HG02884 (cell line): ENCODE data around the gene GZMM.
A peak's percentile ranks its signal among the peaks of the same experiment; 100 is the strongest.

Experiments
- ATAC-seq: cut with Tn5 transposase; IDR thresholded peaks from one replicate; pipeline ENCODE4 v1.9.1; 2021; ENCODE audit warnings: mild to moderate bottlenecking, moderate library complexity; ENCODE audit not compliant: unreplicated experiment

Gene GZMM

GRCh38 chr19:543910-544608 lies at the start of gene GZMM:
TSS of gene GZMM (plus strand) at chr19:544053. CDS start at chr19:544072, 19 bp downstream.
- ATAC-seq = no peak

DNA sequence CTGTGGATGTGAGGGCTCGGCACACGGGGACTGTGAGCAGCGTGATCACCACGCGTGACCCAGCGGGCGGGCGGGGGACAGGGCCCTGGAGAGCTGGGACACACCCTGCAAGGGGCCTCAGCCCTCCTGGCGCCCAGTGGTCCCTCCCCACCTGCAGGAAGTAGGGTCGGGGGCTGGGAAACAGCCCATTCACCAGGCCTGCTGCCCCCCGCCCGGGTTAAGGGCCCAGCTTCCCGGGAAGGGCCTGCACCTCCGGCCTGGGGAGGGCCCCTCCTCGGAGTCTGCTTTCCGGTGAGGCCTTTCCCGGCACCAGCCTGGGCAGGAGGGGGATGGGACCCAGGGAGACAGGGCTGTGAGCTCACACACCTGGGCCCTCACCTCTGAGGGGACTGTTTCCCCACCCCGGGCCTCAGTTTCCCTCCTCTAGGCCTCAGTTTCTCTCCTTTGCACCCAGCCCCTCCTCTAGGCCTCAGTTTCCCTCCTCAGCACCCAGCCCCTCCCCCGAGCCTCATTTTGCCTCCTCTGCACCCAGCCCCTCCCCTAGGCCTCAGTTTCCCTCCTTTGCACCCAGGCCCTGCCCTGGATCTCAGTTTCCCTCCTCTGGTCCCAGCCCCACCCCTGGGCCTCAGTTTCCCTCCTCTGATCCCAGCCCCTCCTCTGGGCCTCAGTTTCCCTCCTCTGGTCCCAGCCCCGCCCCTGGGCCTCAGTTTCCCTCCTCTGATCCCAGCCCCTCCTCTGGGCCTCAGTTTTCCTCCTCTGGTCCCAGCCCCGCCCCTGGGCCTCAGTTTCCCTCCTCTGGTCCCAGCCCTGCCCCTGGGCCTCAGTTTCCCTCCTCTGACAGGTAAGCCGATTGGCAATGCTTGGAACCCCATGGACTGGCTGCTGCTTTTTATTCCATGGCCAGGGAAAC lies 49.4 kb upstream of the GZMM start:
- no peak for ATAC-seq

DNA sequence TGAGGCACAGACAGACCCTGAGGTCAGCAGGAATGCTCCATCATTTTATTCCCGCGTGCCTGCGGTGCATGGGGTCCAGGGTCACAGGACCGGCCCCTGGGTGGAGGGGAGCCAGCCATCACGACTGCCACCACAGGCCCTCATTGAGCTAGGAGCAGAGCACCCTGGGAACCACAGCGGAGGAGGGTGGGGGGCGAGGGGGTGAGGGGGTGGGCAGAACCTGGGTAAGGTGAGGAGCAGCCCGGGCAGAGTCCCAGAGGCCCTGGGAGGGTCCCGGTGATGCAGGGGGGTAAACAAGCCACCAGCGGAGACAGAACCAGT lies 48.8 kb upstream of the GZMM start:
- no peak for ATAC-seq

- no peak for ATAC-seq
Measured at GRCh38 chr19:495402-496111, 48.3 kb upstream of the GZMM start.

GRCh38 chr19:496112-496665 lies 47.7 kb upstream of the GZMM start, which contains the start of gene MADCAM1:
TSS of gene MADCAM1 (plus strand) at chr19:496486. CDS start at chr19:496500, 14 bp downstream.
- no peak for ATAC-seq

DNA sequence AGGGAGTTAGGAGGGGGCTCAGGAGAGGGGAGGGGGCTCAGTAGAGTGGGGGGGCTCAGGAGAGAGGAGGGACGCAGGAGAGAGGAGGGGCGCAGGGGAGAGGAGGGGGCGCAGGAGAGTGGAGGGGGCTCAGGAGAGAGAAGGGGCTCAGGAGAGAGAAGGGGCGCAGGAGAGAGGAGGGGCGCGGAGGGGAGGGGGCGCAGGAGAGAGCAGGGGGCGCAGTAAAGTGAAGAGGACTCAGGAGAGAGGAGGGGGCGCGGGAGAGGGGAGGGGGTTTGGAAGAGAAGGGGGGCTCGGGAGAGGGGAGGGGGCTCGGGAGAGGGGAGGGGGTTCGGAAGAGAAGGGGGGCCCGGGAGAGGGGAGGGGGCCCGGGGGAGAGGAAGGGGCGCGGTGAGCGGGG lies 46.9 kb upstream of the GZMM start:
- ATAC-seq = no peak

DNA sequence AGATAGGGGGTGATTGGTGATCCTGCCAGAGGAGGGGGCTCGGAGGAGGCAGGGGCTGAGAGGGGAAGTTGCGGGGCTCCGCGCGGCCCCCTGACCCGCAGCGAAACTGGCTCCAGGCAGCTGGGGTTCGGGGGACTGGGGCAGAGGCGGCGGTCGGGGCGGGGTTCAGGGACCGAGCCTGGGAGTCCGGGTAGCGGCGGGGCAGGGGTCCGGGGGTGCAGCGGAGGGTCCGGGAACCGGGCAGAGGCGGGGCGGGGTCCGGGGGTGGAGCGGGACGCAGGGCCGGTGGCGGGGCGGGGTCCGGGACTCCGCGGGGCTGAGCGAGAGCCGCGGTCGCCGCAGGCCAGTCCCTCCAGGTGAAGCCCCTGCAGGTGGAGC lies 46.4 kb upstream of the GZMM start:
- ATAC-seq = no peak

DNA sequence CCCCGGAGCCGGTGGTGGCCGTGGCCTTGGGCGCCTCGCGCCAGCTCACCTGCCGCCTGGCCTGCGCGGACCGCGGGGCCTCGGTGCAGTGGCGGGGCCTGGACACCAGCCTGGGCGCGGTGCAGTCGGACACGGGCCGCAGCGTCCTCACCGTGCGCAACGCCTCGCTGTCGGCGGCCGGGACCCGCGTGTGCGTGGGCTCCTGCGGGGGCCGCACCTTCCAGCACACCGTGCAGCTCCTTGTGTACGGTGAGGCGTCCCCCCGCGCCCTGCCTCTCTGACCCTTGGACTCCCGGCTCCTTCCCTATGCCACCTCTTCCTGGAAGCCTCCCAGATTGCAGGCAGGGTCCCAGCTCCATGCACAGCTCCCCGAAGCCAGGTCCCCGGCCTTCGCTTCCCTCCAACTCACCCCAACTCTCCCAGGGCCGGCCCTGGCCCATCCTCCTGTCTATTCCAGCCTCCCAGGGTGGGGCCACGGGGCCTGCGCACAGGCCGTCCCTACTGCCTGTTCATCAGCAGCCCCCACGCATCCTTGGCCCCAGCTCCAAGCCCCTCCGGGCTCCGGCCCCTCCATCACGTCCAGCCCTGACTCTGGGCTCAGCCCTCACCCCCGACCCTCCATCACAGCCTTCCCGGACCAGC lies 45.9 kb upstream of the GZMM start:
- ATAC-seq = no peak

GRCh38 chr19:498511-498891 lies 45.4 kb upstream of the GZMM start:
- ATAC-seq = no peak

- no peak for ATAC-seq
Measured at GRCh38 chr19:498977-499623, 44.8 kb upstream of the GZMM start.

- no peak for ATAC-seq
Measured at GRCh38 chr19:501646-502045, 42.2 kb upstream of the GZMM start.

DNA sequence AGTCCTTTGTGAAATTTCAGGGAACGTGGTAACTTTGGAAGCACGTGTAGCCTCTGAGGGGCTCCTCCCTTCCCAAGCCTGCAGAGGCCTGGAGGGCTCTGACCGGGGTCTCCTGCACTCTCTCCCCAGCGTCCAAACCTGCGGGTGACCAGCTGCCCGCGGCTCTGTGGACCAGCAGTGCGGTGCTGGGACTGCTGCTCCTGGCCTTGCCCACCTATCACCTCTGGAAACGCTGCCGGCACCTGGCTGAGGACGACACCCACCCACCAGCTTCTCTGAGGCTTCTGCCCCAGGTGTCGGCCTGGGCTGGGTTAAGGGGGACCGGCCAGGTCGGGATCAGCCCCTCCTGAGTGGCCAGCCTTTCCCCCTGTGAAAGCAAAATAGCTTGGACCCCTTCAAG lies 39.2 kb upstream of the GZMM start:
- no peak for ATAC-seq

- ATAC-seq = peak; percentile 64
Measured at GRCh38 chr19:506404-507285, 37.2 kb upstream of the GZMM start.

DNA sequence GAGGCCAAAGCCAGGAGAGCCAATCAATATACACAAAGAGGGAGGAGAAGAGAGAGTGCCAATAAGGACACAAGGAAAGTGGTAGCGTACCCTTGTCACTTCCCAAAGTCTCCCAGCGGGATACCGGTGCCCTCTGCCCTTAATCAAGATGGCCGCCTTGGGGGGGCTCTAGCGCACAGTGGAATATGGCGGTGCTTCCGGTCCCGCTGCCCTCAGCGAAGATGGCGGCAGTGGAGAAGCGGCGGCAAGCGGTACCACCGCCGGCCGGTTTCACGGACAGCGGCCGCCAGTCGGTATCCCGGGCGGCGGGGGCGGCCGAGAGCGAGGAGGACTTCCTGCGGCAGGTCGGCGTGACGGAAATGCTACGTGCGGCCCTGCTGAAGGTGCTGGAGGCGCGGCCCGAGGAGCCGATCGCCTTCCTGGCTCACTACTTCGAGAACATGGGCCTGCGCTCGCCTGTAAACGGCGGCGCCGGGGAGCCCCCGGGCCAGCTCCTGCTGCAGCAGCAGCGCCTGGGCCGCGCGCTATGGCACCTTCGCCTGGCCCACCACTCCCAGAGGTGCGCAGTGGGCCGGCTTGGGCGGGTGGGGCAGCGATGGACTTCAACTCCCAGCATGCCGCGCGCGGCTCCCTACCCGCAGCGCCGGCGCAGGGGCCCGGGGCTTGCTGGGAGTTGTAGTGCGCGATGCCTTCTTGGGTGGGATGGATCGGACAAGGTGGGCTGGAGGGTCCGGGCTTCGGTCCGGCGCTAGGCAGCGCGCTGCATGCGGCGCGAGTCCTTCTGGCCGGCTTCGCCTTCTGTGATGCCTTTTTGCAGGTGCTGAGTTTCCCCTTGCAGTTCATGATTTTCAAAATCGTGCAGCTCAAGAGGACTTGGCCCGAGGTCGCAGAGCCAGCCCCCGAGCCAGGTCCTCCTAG lies 36.3 kb upstream of the GZMM start, which contains the start of gene TPGS1:
TPGS1 (plus strand) TSS at position 212 of the 918 bp plus-strand sequence; CDS start at position 222, 10 bp downstream.
- peak; percentile 53 for ATAC-seq

GRCh38 chr19:508204-509150 lies 35.4 kb upstream of the GZMM start:
- ATAC-seq = no peak

DNA sequence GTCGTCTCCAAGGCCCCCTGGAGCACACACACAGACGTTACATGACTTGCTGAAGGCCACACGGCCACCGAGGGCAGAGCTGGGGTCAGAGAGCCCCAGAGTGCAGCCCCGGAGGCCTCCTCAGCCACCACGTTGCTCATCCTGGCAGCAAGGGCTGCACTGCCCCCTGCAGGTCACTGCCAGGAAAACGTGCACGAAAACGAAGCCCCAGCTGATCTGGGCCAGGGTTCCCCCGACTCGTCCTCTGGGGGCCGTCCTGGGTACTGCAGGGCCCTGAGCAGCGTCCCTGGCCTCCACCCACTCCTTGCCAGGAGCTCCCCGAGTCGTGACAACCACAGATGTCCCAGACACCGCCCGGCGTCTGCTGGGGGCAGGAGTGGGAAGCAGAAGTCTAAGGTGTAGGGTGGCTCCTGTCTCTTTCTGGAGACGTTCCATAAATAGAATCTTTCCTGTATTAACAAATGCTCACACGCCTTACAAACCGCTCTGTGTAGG lies 33.2 kb upstream of the GZMM start:
- no peak for ATAC-seq
